ENCODE results near the gene EIF2B2. TPM values are rescaled to one million over a fixed set of nuclear protein-coding genes. Genes with fewer than 3 reads are reported as not detected.
A peak's percentile ranks its signal among the peaks of the same experiment; 100 is the strongest.

The EIF2B2 gene
- polyA plus RNA-seq, 10 donors: 43.6 to 60.2 (median 47.8) TPM

DNA sequence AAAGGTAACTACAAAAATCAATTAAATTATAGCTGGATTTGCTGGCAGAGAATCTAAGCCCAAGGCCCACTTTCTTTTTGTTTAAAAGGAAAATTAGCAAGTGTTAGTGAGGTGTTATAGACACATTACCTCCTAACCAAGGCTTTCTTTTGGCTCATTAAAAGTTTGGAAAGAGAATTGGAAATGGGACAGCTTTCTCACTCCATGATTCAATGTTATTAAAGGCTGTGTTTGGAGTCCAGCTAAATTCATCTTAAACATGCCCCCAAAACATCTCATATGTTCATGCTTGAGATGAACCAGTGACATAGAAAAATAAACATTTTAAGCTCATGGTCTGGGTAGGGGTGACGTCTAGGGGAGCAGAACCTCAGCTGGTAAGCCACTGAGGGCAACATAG lies 33.9 kb upstream of the EIF2B2 start:
- no peak for DNase-seq

DNA sequence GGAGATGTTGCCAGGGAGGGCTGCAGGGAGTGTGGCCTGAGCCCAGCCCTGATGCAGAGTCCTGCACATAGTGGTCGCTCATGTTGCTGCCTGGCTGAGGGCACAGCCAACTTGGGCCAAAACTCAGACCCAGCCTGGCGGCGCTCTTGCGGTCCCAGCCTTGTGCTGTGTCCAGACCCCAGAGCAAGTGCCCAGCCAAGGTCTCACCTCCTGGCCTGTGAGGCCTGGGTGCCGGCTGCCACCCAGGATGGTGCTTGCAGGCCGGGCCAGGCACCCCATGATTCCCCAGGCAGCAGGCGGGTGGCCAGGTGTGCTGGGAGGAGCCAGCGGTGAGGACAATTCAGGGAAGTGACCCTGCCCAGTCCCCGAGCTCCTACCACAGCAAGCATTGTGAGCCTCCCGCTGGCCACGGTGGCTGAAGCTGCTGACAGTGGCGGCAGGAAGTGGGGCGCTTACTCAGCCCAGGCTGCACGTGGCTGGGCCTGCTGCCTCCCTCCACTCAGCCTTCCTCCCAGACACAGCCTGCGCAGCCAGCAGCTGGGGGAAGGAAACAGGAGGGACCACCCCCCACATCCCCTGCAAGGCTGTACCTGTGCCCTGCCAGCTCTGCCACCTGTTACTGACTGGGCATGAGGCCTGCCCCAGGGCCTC lies 29.6 kb upstream of the EIF2B2 start:
- peak in 1 of 3 donors; percentile 82 for DNase-seq

DNA sequence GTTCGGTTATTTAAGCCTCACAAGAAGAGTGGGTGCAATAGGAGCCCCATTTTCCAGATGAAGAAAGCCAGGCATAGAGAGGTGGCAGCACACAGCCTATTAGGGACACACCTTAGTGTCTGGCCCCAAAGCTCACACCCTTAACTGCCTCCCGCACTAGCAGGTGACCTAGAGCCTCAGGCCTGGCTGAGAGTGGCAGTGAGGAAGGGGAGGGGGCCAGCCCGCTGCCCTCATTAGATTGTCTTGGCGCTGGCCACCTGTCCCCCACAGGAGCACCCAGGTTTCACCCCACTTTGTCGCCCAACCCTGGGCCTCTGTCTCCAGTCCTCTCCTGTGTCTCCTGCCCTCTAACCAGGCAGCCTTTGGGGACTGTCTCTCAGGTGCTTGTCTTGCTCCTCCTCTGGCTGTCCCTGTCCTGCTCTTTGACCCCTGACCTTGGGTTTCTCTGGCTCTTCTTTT lies 28.8 kb upstream of the EIF2B2 start:
- no peak for DNase-seq

DNA sequence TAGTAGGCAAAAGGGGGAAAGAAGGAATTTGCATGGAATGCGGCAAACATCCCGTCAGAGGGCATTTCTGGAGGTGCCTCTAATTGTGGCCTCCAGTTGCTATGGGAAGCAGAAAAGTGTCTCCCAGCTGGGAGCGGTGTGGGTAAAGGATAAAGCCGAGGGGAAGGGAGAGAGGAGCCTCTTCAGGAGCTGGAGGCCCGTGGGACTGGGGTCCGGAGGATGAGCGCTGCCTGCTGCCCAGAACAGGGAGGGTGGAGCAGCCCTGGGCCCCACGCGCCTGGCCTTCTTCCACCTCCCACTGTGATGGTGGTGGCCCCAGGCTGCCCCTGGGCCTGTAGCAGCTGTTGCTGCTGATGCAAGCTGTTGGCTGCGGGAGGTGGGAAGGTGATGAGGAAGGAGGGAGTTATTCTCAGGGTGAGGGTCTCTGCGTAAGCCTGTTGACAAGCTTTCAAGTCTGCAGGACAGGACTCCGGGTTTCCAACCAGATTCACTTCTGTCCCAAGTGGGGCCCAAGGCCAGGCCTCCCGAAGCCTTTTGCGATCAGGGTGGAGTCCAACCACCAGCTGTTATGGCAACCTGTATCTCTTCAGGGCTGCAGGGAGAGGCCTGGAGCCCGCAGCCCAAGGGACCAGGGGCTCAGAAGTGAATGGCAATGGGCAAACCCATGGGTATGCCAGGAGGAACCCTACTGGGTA lies 28.2 kb upstream of the EIF2B2 start:
- peak; percentile 49 to 94 (median 72) for DNase-seq

DNA sequence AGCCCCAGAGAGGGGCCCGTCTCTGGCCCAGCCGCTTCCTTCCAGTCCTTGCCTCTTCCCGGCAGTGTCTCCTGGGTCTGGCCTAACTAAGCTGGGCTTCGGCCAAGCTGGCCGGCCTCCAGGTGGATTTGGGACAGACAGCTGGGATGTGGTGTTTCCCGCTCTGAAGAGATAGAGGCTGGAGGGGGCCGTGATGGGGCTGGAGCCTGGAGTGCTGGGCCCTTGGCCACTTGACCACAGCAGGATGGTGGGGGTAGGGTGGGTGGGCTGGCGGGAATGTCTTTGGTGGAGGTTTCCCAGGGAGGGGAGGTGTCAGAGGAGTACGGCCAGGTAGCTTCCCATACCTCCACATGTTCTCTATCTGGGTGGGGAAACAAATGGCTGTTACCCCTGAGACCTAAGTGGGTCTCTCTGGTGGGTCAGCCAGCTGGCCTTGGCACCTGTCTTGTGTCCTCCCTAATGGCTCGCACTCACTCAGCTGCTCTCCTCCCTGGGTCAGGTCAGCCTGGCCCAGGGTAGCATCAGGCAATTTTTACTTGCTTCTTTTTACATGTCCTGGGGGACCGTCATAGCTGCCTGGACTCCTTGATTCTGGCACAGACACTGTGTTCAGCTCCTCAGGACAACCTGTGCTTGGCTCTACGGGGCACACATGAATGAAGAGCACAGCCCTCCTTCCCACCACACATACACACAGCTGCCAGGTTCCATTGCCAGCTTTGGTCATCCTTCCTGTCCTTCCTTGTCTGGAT lies 27.5 kb upstream of the EIF2B2 start:
- DNase-seq: peak; percentile 74 to 96 (median 91)

DNA sequence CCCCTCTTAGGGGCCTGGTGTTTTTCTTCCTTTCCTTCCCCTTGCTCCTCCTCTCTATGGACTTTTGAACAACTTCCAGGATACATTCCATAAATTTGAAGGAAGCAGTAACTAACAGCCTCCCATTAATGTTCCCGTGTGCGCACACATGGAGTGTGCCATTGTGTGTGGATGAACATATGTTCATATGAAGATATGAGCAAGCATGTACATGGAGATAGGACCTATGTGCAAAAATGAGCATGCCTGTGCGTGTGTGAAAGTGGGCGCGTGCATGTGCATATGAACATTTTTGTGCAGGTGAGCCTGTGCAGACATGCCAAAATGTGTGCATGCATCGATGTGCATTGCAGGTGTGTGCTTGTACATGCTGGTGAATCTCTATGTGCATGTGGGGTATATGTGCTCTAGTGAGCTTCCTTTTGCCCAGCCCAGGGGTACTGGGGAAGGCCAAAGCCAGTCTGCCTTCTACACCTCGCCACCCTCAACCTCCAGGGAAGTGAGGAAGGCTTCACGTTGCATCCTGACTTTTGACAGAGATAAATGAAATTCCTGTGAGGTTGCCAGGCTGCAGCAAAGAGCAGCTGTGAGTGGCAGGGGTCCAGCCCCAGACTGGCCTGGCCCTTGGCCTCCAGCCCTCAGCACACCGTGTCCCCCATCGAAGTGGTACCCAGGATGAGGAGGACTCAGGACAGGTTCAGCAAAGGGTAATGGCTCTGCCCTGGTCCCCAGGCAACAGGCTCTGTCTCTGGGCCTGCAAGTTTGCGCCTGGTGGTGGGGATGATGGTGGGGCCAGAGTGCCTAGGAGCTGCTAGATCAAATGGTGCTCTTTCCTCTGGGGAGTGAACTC lies 26.2 kb upstream of the EIF2B2 start:
- DNase-seq: no peak

DNA sequence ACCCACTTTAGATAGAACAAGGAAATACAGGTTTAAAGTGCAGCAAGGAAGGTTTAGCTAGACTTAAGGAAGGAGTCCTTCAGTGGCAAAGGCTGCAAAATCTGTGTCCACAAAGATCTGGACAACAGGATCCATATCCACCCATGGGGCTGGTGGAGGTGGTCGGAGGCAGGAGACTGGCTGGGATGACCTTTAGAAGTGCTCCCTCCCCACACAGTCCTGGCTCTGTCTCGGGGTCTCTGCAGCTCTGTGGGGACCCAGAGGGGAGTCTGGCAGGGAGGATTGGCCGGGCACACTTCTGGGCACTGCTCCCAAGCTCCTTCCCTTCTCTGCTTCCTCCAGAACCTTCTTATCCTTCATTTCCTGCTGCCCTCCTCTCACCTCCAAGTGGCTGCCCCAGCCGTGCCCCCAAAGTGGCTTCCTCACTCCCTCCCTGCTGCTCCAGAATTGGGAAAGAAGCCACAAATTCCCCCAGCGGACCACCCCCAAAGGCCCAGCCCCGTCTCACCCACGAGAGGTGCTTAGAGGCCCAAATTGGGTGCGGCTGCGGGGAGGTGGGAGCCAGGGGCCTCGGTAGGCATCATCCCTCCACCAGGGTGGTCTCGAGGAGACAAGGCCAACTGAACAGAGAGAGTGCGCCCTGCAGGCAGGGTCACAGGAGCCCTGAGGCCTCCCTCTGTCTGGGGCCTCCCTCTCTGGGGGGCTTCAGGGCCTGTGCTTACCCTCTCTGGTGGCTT lies 25.4 kb upstream of the EIF2B2 start:
- DNase-seq: no peak

DNA sequence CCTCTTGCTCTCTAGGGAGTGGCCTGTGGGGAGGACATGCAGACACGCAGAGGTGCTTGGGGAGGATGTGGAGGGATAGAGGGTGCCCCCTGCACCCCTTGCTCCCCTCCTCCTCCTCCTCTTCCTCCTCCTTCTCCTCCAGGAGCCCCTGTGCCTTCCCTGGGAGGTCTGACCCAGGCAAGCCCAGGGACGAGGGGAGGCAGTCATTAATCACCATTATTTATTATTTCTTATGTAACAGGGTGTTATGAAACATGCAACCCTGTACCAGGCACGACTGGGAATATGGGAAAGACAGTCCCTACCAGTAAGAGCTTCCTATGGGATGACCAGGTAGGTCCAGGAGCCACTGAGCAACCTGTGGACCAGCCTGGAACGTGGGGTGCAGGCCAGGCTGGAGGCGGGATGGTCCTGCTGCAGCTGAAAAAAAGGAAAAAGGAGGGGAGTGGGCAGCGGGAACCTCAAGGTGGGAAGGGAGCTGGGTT lies 24.8 kb upstream of the EIF2B2 start:
- no peak for DNase-seq

DNA sequence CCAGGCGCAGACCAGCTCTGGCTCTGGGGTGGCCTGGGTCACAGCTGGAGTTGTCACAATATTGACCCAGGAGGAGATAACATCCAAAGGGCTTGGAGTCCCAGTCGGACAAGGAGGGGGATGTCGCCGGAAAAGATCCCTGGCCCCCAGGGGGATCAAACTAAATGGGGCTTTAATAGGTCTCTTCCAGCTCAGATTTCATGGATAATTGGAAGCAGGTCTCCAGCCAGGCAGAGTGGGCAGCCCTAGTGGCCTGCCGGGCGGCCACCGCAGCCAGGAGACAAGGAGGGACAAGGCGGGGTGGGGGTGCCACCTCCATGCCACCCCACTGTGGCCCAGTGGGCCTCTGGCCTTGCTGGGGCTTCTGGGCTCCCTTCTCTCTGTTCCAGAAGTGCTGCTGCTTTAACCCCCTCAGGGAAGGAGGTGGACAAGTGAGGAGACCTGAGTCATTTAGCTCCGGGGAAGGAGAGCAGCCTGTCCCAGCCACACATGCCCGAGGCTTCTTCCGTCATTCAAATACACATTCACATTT lies 24.2 kb upstream of the EIF2B2 start:
- peak in 1 of 3 donors; percentile 22 for DNase-seq

DNA sequence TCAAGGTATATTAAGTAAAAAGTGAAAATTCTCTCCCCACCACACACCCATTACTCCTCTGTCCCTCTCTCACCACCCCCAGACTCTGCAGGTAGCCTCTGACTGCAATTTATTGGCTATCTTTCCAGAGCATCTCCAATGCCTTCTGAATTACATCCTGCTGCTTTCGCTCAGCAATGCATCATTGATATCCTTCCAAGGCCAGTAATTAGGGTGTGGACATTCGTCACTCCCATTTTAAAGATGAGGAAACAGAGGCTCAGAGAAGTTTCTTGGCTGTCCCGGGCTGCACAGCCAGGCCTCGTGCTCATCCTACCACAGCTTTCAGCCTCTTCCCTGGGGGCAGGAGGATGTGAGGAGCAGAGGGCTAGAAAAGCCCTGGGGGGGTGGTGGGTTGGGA lies 23.7 kb upstream of the EIF2B2 start:
- DNase-seq: no peak

DNA sequence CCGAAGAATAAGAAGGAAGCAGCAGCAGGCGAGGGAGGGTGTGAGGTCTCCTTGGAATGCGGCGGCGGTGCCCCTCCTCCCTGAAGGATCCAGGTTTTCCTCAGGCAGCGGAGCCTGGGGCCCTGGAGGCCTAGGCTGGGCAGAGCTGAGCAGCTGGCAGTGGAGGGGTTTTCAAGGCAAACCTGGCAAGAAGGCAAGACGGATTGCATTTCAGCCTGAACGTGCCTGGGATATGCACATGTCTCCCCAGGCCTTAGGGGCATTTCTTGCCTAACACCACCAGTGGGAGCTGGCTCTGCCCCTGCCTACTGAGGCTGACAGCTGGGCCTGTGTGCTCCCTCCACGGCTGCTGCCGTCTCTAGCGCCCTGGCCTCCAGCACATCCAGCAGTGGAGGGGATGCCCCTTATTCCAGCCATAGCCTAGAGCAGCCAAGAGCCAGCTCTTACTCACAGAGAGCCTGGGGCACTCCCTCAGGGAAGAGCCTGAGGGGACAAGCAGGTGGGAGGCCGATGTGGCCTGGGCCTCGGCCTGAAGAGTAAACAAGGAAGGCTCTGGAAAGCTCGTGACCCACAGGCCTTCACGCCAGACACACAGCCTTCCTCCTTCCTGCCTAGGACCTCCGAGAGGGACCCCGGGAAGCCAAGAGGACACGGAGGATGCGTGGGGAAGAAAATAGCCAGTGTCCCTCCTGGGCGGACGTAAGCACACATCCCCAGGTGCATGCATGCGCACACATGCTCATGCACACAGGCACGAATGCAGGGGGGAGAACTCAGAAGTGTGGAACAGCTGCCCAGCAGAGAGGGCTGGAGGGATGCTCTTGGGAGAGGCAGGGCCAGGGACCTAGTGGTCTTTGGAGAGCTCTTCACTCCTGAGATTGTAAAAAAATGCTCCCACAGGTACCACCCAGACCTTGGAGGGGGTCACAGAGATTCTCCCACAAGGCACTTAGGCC lies 23.0 kb upstream of the EIF2B2 start:
- DNase-seq: peak; percentile 76 to 80 (median 77)

DNA sequence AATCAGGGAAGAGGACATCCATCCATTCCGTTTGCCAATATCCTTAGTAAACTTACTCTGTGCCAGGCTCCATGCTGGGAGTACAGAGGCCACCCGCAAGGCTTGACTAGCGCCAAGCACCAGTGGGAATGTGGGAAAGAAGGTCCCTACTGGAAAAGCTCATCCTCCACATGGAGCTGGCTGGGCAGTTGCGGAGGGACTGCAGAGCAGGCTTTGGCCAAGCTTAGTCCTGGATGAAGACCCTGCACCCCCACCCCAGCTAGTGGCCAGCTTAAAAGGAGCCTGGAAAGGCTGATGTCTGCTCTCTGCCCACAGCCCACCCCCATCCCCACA lies 22.4 kb upstream of the EIF2B2 start:
- DNase-seq: no peak

DNA sequence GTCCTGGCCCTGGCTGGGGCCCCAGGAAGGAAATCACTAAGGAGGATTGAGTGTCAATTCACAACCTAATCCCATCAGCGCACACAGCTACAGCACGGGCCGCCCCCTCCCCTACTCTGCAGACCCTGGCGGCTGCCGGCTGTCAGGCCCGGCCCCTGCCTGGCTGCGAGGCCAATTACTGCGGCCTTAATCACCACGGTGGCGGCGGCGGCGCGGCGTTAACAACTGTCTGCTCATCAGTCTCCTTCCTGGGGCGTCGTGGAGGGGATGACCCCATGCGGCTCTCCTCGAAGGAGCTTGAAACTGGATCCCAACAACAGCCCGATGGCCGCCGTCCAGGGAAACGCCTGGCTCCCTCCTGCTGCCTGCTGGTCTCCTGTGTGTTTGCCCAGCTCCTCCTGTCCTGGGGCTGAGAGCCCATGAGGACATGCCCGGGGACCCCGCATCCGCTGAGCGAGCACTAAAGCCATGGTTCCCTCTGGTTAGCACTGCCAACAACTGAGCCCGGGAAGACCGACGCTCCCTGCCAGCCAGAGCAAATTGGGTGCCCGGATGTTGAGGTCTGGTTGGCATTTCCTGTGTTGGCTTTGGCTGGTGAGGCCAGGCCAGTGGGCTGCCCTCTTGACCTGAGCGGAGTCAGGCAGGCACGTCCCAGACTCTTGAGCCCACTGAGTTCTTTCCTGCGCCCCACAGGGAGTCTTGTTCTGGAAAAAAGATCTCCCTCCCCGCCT lies 21.8 kb upstream of the EIF2B2 start:
- peak in 2 of 3 donors; percentile 36 to 75 for DNase-seq

DNA sequence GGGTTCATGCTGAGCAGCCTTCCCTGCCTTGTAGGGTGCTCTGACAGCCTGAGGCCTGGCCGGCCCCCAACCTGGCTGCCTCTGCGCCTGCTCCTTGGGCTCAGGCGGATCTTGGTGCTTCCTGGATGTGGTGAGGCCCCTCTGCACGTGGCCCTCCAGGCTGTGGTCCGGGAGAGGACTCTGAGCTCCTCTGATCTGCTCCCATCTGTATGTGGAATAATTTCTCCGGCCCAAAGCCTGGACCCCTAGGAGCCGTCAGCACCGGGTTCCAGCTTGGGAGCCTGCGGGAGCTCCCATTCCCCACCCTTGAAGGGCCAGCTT lies 21.3 kb upstream of the EIF2B2 start:
- DNase-seq: peak in 1 of 3 donors; percentile 48

DNA sequence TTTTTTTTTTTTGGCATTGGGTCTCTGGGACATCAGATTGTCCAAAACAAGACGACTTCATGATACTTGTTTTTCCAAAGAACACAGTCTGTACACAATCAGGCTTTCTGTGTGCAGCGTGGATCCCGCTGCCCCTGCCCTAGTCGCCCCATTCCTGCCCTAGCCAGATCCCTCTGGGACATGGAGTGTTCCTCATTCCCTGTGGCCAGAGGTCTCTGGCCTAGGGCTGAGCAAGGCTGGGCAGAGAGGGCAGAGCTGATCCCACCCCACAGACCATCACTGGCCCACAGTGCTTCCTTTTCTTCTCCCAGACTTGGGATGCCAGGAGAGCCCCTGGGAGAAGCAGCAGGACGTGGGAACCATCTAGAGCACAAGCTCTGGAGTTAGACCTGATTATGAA lies 20.9 kb upstream of the EIF2B2 start:
- peak in 1 of 3 donors; percentile 32 for DNase-seq

DNA sequence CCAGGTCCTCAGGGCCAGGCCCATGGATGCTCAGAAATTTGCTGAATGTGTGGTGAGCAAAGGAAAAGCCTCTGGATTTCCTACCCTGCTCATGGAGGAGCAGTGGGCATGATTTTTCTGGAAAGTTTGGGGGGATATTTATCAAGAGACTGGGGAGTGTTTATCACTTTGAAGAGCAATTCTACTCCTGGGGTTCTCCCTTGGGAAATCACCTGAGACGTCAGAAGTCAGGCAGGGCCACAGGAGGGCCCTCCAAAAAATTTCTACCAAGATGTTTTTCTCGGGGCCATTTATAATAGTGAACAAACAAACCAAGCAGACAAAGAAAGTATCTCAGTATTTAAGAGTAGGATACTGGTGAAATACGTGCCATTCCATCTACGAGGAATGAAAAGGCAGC lies 20.1 kb upstream of the EIF2B2 start:
- DNase-seq: no peak

DNA sequence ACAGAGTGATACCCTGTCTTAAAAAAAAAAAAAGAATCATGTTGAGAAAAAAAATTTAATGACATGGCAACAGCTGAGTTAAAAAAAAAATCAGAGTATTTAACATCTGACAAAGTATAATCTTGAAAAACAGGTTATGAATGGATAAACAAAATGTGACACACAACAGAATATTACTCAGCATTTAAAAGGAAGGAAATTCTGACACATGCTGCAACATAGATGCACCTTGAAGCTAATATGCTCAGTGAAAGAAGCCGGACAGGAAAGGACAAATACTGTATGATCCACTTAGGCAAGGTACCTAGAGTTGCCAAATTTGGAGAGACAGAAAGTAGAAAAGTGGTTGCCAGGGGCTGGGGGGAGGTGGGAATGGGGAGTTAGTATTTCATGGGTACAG lies 19.4 kb upstream of the EIF2B2 start:
- no peak for DNase-seq

DNA sequence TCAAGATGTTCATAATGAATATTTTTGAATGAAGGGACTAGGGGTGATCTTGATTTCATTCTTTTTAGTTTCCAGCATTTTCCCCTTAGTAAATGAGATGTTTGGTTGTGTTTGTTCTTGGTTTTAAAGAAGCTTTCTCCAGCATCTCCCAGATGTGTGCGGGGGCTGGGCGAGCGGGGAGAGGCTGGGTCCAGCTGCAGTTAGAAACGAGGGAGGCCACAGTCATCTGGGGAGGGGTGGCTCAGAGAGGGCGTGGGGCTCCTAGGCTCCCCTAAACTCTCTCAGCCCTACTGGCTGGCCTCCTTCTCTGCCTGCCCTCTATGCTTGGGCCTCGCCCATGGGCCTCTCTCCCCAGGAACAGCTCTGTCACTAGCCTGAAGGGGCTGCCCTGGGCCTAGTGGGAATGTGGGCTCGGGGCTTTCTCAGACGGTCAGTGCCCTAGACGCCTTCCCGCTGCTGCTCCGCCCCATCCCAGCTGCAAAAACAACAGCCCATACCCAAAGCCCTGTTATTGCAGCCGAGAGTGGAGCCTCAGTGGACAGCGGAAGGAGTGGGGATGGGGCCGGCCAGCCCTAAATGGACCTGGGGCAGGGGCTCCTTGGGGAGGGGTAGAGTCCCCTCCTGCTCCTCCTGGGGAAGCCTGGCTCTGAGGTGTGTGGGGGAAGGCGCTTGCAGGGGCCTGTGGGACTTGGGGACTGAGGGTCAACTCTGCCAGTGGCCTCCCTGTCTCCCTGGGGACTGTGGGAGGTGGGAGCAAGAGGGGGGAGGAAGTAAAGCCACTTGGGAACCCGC lies 18.3 kb upstream of the EIF2B2 start:
- DNase-seq: peak in 1 of 3 donors; percentile 80

Data from muscle of back (tissue), 11 donors.